HL-60/S4 treated with phorbol 12-myristate 13-acetate at 8.2 ng/mL for 4 days and 3 days (cell line): ENCODE results near the gene SCFD2.

Experiments
- in situ Hi-C: fragments of 300-500 bp; cut with MboI; formaldehyde crosslinking; loops from 2 replicates; pipeline ENCODE4 v1.15.0; 2022; ENCODE audit warnings: low sequenced_read_pairs

Gene SCFD2

GRCh38 chr4:52966781-52967180 lies 399.1 kb downstream of the SCFD2 start:
- in situ Hi-C loops, result no loop called here

GRCh38 chr4:52966172-52966571 lies 399.7 kb downstream of the SCFD2 start:
- in situ Hi-C loops, result no loop called here

GRCh38 chr4:52964561-52965101 lies 401.2 kb downstream of the SCFD2 start:
- in situ Hi-C loops, result no loop called here

- in situ Hi-C loops, result no loop called here
Observed at GRCh38 chr4:52964011-52964410, 401.9 kb downstream of the SCFD2 start.

GRCh38 chr4:52962721-52963120 lies 403.1 kb downstream of the SCFD2 start:
- in situ Hi-C loops, result no loop called here

GRCh38 chr4:52961666-52962412 lies 404.0 kb downstream of the SCFD2 start:
- in situ Hi-C loops, result no loop called here

- in situ Hi-C loops, result no loop called here
Observed at GRCh38 chr4:52959541-52959940, 406.3 kb downstream of the SCFD2 start.

GRCh38 chr4:52957835-52958631 lies 407.8 kb downstream of the SCFD2 start:
- in situ Hi-C loops, result no loop called here

GRCh38 chr4:52957220-52957686 lies 408.6 kb downstream of the SCFD2 start:
- in situ Hi-C loops, result no loop called here

GRCh38 chr4:52956691-52957090 lies 409.2 kb downstream of the SCFD2 start:
- in situ Hi-C loops, result no loop called here

GRCh38 chr4:52954560-52955170 lies 411.2 kb downstream of the SCFD2 start:
- in situ Hi-C loops, result no loop called here

- in situ Hi-C loops, result no loop called here
Observed at GRCh38 chr4:52952540-52952939, 413.3 kb downstream of the SCFD2 start.

- in situ Hi-C loops, result no loop called here
Observed at GRCh38 chr4:52951016-52951415, 414.8 kb downstream of the SCFD2 start.

- in situ Hi-C loops, result no loop called here
Observed at GRCh38 chr4:52950226-52950625, 415.6 kb downstream of the SCFD2 start.

GRCh38 chr4:52949336-52949735 lies 416.5 kb downstream of the SCFD2 start:
- in situ Hi-C loops, result no loop called here

- in situ Hi-C loops, result no loop called here
Observed at GRCh38 chr4:52948057-52948423, 417.8 kb downstream of the SCFD2 start.

- in situ Hi-C loops, result no loop called here
Observed at GRCh38 chr4:52947401-52948056, 418.3 kb downstream of the SCFD2 start.

- in situ Hi-C loops, result no loop called here
Observed at GRCh38 chr4:52946855-52947254, 419.0 kb downstream of the SCFD2 start.

- in situ Hi-C loops, result no loop called here
Observed at GRCh38 chr4:52945982-52946381, 419.9 kb downstream of the SCFD2 start.

- in situ Hi-C loops, result no loop called here
Observed at GRCh38 chr4:52945326-52945898, 420.4 kb downstream of the SCFD2 start.

- in situ Hi-C loops, result no loop called here
Observed at GRCh38 chr4:52943677-52944076, 422.2 kb downstream of the SCFD2 start.
